Measurements from ENCODE around the gene LSM2. TPM values are rescaled to one million over a fixed set of nuclear protein-coding genes. Genes with fewer than 3 reads are reported as not detected.
"Not testable (repeated sequence)": the region's sequence is repeated elsewhere in the genome, so short reads cannot be mapped to it uniquely, and the experiment has no call there.

Gene LSM2
- total RNA-seq, 1 donor from 2014 or later, result 35.7 TPM

GRCh38 chr6:31815025-31815838, 8.5 kb upstream of the LSM2 start, which contains the start of the genes HSPA1A and HSPA1L:
Gene HSPA1A, plus strand, starts transcription at chr6:31815543. Its CDS starts 214 bp downstream, at chr6:31815757.
Gene HSPA1L, minus strand, starts transcription at chr6:31815283. Its CDS starts 3,311 bp downstream, at chr6:31811972.
- Mint-ChIP-seq H3K4me1 (ENCODE audit: low read depth) (peaks cover 33% of the 10 kb centered on the region), H3K27me3 (ENCODE audit: low read depth) (no peaks in the 10 kb centered on the region), H3K4me3 (ENCODE audit: unreplicated experiment) (peak within 1 kb of the TSS; percentile 91), H3K36me3 (ENCODE audit: low read depth) (no peaks in the 10 kb centered on the region), H3K9me3 (ENCODE audit: low read depth) (no peaks in the 10 kb centered on the region), H3K27ac (ENCODE audit: unreplicated experiment) (peak within 1 kb of the TSS; percentile 99)
- no peak for DNase-seq (ENCODE audit: low spot score)
- TF ChIP-seq, protein P1, sequence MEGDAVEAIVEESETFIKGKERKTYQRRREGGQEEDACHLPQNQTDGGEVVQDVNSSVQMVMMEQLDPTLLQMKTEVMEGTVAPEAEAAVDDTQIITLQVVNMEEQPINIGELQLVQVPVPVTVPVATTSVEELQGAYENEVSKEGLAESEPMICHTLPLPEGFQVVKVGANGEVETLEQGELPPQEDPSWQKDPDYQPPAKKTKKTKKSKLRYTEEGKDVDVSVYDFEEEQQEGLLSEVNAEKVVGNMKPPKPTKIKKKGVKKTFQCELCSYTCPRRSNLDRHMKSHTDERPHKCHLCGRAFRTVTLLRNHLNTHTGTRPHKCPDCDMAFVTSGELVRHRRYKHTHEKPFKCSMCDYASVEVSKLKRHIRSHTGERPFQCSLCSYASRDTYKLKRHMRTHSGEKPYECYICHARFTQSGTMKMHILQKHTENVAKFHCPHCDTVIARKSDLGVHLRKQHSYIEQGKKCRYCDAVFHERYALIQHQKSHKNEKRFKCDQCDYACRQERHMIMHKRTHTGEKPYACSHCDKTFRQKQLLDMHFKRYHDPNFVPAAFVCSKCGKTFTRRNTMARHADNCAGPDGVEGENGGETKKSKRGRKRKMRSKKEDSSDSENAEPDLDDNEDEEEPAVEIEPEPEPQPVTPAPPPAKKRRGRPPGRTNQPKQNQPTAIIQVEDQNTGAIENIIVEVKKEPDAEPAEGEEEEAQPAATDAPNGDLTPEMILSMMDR (IDR thresholded peaks at IDR 0.05), result no peak

DNA sequence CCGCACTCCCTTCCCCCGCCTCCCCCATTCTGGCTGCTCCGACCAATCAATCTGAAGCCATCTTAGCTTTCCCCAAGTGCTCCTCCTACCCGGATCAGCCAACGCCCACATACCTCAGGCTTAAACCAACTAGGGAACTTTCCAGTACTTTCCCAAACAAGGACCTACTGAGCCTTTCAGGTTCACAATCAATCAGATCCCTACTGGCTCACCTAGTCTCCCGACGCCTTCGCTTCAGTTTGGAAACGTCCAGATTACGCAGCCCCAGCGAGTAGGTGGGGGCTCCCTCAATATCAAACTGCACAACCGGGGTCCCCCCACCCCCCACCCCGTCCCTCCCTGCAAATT, 7.9 kb upstream of the LSM2 start:
- H3K9me3 Mint-ChIP-seq (ENCODE audit: low read depth), result no peaks in the 10 kb centered on the region
- H3K4me3 Mint-ChIP-seq (ENCODE audit: unreplicated experiment), result peak overlapping the region; percentile 91
- TF ChIP-seq, protein P1 (IDR thresholded peaks at IDR 0.05), result no peak
- no peak for DNase-seq (ENCODE audit: low spot score)
- H3K27ac Mint-ChIP-seq (ENCODE audit: unreplicated experiment), result peak overlapping the region; percentile 99
- H3K4me1 Mint-ChIP-seq (ENCODE audit: low read depth), result peaks cover 30% of the 10 kb centered on the region
- no peaks in the 10 kb centered on the region for H3K27me3 Mint-ChIP-seq (ENCODE audit: low read depth)
- H3K36me3 Mint-ChIP-seq (ENCODE audit: low read depth), result no peaks in the 10 kb centered on the region

GRCh38 chr6:31813465-31813849, 6.7 kb upstream of the LSM2 start:
- Mint-ChIP-seq H3K36me3 (ENCODE audit: low read depth) (no peaks in the 10 kb centered on the region), H3K4me3 (ENCODE audit: unreplicated experiment) (no peak overlapping the region), H3K4me1 (ENCODE audit: low read depth) (peaks cover 25% of the 10 kb centered on the region), H3K27ac (ENCODE audit: unreplicated experiment) (peak overlapping the region; percentile 49), H3K9me3 (ENCODE audit: low read depth) (no peaks in the 10 kb centered on the region), H3K27me3 (ENCODE audit: low read depth) (no peaks in the 10 kb centered on the region)
- TF ChIP-seq, protein P1 (IDR thresholded peaks at IDR 0.05), result no peak
- no peak for DNase-seq (ENCODE audit: low spot score)

GRCh38 chr6:31811645-31812044, 4.9 kb upstream of the LSM2 start:
- Mint-ChIP-seq H3K36me3 (ENCODE audit: low read depth) (no peaks in the 10 kb centered on the region), H3K4me1 (ENCODE audit: low read depth) (peaks cover 16% of the 10 kb centered on the region), H3K4me3 (ENCODE audit: unreplicated experiment) (no peak overlapping the region), H3K9me3 (ENCODE audit: low read depth) (no peaks in the 10 kb centered on the region), H3K27ac (ENCODE audit: unreplicated experiment) (no peak overlapping the region), H3K27me3 (ENCODE audit: low read depth) (no peaks in the 10 kb centered on the region)
- no peak for DNase-seq (ENCODE audit: low spot score)
- TF ChIP-seq, protein P1 (IDR thresholded peaks at IDR 0.05), result no peak

- DNase-seq (ENCODE audit: low spot score); H3K27me3 Mint-ChIP-seq (ENCODE audit: low read depth); H3K9me3 Mint-ChIP-seq (ENCODE audit: low read depth); H3K4me3 Mint-ChIP-seq (ENCODE audit: unreplicated experiment); H3K36me3 Mint-ChIP-seq (ENCODE audit: low read depth); H3K27ac Mint-ChIP-seq (ENCODE audit: unreplicated experiment): not testable (repeated sequence)
- peaks cover 16% of the 10 kb centered on the region for H3K4me1 Mint-ChIP-seq (ENCODE audit: low read depth)
These were observed 1.8 kb upstream of the LSM2 start for GRCh38 chr6:31808599-31808998.
